ENCODE data around the gene FAM110D. TPM values are rescaled to one million over a fixed set of nuclear protein-coding genes. Genes with fewer than 3 reads are reported as not detected.
A peak's percentile ranks its signal among the peaks of the same experiment; 100 is the strongest.

The FAM110D gene
- total RNA-seq, 1 donor from 2014 or later, result 2.8 TPM

- no peak for DNase-seq (ENCODE audit: low spot score)
Observed at GRCh38 chr1:26163684-26164035, 4.8 kb downstream of the FAM110D start.

- no peak for DNase-seq (ENCODE audit: low spot score)
Observed at GRCh38 chr1:26164036-26164860, 5.4 kb downstream of the FAM110D start.

GRCh38 chr1:26164861-26165842 lies 6.3 kb downstream of the FAM110D start:
- no peak for DNase-seq (ENCODE audit: low spot score)

DNA sequence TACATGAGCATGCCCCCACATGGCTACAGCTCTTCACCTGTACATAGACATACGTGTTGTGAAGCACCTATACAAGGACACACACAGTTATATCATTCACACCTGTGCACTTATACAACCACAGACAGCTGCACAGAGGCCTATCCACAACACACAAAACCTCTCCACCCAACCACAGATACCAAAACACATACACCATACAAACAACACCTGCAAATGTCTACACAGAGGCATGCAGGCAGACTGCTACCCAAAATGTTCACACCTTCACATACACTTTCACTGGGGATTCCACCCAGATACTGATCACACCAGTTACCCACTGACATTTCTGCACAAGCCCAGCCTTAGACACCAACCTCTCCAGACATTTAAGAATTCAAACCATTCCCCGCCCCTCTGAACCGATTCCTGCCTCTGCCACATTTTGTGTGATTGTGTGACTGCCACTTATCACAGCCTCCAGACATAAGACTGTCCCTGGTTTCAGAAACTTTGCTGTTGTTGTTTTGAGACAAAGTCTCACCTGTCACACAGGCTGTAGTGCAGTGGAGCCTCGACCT lies 7.9 kb downstream of the FAM110D start:
- no peak for DNase-seq (ENCODE audit: low spot score)

DNA sequence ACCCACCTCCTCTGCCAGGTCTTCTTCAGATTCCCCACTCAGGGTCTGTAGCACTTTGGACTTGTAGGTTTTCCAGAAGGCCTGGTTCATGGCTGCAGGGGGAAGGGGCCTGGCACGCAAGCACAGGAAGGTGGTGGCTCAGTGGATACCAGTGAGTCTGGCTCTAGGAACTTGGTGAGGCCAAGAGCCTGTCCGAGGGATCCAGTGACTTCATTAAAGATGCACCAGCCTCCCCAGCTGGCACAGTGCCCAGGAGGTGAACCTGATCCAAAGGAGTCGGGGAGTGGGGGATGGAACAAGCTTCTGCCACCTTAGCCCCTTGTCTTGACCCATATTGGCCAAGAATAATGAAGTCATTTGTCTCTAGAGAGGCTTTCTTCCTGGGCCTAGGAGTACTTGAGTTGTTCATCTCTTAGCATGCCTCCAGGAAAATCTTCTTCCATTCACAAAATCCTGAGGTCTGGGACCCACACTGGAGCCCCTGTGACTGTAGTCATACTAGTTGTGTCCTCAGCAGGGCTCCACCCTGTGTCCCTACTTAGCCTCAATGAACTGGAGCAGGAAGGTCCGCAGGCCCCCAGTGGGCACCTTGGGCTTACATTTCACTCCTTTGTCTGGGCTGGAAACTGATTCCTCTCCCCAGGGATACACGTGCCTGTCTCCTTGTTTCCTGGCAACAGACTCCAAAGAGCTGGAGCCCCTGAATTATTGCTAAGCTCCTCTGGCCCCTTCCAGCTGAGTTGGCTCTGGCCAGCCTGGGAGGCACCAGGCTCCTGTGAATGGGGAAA lies 9.7 kb downstream of the FAM110D start, which contains the start of gene C1orf232:
C1orf232 (minus strand) TSS at position 554 of the 788 bp plus-strand sequence; CDS start at position 90, 464 bp downstream.
- no peak for DNase-seq (ENCODE audit: low spot score)

DNA sequence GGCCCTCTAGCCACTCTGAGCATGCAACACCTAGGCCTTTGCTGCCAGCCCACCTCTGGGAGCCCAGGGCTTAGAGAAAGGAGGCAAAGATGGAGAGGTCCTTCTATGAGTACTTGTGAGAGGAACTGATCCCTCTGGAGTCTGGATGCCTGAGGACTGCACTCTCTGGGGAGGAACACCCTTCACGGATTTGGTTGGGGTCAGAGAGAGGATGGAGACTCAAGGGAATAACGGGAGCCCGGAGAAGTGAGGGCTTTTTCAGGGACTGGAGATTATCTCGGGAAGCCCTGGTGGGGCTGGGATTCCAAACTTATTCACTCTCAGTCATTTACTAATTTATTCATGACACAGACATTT lies 10.3 kb downstream of the FAM110D start:
- no peak for DNase-seq (ENCODE audit: low spot score)

DNA sequence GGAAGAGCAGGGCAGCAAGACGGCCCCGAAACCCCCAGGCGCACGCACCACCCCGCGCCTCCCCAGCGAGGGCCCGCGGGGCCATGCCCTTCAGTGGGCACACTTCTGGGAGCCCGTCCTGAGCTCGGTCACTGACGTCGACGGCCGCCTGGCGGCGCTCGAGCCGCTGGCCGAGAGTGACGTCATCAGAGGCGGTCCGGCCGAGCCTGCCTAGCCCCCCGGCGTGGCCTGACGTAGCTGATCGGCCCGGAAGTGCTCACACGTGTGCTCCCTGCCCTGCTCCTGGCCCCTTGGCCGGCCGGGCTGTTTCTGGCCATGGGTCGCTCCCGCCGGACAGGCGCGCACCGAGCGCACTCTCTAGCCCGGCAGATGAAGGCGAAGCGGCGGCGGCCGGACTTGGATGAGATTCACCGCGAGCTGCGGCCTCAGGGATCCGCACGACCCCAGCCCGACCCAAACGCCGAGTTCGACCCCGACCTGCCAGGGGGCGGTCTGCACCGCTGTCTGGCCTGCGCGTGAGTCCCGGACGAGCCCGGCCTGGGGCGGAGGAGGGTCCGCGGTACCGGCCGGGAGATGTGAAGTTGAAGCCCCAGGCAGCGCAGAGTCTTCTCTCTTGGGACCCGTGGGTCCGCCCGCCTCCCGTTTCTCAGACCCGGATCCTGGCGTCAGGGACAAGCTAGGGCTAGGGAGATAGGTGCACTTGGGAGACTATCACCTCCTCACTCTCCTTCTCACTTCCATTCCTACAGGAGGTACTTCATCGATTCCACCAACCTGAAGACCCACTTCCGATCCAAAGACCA lies 11.0 kb downstream of the FAM110D start, which contains the start of gene ZNF593:
ZNF593 (plus strand) TSS at position 240 of the 803 bp plus-strand sequence; CDS start at position 316, 76 bp downstream.
- DNase-seq (ENCODE audit: low spot score), result peak; percentile 91

GRCh38 chr1:26170472-26170821 lies 11.6 kb downstream of the FAM110D start:
- no peak for DNase-seq (ENCODE audit: low spot score)

DNA sequence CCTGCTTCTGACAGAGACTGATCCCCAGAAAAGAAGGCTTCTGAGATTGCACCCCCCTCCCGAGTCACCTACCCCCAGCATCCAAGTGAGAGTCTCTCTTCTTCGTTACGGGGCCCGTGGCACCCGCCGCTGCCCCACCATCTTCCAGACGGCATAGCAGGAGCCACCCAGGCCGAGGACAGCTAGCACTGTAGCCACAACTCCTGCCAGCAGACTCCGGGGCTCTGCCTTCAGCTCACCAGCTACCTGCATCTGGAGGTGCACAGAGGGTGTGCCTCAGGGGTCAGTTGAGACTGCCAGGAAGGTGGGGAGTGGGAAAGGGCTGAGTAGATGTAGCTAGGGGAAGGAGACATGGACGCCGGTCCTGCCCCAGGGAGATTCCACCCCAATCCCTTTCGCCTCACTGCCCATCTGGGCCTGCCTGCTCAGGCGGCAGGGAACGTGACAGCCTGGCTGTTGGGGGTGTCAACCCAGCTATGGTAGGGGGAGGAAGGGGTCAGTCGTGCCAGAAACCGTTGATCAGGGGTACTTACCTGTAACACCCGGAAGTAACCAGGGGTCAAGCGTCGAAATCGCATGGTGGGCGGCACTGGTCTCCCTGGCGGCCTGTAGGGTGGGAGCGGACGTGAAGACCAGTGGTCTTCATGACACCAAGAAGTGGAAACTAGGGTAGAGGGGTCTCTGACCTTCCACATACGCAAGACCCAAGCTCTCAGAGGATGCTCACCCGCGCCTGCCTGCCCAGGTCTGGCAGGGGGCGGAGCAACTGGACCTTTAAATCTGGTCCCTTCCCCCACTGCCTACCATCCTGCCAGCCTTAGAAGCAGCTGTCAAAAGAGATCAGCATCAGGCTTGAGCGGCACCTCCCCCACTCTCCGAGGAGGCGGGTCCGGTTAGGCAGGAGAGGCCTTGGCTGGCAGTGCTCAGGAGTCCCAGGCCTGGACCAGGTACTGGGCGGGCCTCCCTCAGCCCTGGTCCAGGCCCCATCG lies 12.5 kb downstream of the FAM110D start, which contains the start of gene ZNF593OS:
ZNF593OS (minus strand) TSS at position 749 of the 989 bp plus-strand sequence; CDS start at position 578, 171 bp downstream.
- DNase-seq (ENCODE audit: low spot score), result no peak

DNA sequence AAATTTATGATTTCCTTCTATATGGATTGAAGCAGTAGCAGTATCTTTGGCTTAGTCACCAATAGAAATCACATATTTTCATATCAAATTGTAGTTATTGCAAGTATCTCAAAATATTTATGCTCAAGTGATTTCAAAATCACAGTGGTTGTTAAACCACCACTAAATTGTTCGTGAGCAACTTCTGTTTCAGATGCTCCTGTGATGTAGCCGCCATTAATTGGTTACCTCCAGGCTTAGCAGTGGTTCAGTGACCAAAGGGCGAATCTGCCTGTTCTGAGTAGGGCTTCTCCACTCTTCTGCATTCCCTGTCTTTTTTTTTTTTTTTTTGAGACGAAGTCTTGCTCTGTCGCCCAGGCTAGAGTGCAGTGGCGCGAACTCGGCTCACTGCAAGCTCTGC lies 16.5 kb downstream of the FAM110D start:
- DNase-seq (ENCODE audit: low spot score), result no peak

DNA sequence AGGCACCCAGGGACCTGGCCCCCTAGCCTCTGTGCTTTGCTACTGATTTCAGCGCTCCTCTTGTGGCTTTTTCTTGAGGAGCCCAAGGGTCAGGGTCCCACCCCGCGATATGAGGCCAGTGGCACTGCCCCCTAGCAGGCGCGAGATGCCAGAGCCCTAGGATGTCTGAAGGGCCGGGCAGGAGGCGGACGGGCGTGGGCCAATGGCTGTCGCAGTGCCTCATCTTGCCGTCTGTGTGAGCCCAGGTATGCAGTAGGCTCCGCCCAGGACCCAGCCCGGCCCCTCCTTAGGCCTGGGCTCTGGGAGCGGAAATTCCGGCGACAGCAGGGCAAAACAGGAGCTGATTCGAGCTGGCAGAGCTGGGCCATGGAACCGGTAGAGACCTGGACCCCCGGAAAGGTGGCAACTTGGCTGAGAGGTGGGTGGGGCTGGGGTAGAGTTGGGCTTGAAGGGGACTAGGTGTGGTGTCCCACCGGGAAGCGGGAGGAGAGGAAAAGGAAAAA lies 18.4 kb downstream of the FAM110D start, which contains the start of gene CNKSR1:
CNKSR1 (plus strand) TSS at position 310 of the 503 bp plus-strand sequence; CDS start at position 367, 57 bp downstream.
- peak; percentile 75 for DNase-seq (ENCODE audit: low spot score)

DNA sequence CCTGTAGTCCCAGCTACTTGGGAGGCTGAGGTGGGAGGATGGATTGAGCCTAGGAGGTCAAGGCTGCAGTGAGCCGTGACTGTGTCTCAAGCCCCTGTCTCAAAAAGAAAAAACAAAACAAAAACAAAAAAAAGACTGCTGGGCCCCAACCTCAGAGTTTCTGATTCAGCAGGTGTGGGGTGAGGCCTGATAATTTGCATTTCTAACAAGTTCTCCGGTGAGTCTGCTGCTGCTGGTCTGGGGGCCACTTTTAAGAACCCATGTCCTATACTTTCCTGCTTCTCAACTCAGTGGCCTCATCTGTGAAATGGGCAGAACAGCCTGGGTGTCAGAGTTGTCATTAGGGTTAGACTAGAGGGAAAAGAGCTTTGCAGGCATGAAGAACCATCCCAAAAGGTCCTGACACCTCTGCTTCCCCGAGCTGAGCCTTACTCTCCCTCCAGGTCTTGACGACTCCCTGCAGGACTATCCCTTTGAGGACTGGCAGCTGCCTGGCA lies 21.2 kb downstream of the FAM110D start:
- DNase-seq (ENCODE audit: low spot score), result no peak

DNA sequence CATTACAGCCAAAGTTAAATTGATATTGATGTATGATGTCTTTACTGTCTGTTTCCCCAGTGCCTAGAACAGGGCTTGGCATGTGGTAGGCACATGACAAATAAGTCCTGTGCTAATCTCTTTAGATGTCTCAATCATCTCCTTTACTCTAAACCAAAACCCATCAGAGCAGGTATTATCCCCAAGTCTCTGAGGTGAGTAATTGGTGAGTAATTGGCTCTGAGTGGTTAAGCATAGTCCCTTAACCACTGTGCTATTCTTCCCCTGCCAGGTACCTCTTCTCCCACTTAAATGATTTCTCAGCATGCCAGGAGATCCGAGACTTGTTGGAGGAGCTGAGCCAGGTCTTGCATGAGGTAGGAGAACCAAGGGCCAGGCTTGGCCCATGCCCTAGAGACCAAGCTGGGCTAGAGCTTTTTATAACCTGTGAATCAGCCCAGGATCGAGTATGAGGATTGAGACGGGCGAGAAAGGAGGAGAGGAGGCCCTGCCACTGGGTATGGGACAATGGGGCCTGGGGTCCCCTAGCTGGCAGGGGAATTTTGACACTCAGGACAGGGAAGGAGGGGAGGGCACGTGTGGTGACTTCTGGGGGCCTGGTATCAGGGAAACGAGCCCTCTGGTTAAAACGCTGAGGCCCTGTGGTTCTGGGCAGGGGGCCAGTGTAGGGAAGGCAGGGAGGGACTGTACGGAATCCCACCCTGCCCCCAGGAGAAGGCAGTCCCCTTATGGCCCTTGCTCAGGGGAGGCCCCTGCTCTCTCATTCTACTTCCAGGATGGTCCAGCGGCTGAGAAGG lies 22.9 kb downstream of the FAM110D start:
- no peak for DNase-seq (ENCODE audit: low spot score)

DNA sequence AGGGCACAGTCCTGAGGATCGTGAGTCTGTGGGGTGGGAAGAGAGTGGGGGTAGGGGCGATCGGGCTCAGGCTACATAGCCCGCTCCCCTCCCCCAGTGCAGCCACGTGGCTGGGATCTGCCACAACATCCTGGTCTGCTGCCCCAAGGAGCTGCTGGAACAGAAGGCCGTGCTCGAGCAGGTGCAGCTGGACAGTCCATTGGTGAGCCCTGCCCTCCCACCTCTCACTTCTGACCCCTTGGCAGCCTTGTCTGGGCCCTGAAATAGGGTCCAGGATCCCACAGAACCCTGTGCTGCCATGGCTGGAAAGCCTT lies 23.5 kb downstream of the FAM110D start:
- no peak for DNase-seq (ENCODE audit: low spot score)

GRCh38 chr1:26184086-26184485 lies 25.2 kb downstream of the FAM110D start:
- DNase-seq (ENCODE audit: low spot score), result no peak

GRCh38 chr1:26184883-26185282 lies 26.0 kb downstream of the FAM110D start:
- no peak for DNase-seq (ENCODE audit: low spot score)

- no peak for DNase-seq (ENCODE audit: low spot score)
Observed at GRCh38 chr1:26187882-26188281, 29.0 kb downstream of the FAM110D start.

GRCh38 chr1:26188477-26188876 lies 29.6 kb downstream of the FAM110D start:
- no peak for DNase-seq (ENCODE audit: low spot score)

Data from mucosa of gallbladder (tissue), 1 donor.